ENCODE measurements around the gene ADAMTS2. TPM values are rescaled to one million over a fixed set of nuclear protein-coding genes. Genes with fewer than 3 reads are reported as not detected.

Gene ADAMTS2
- total and polyA plus RNA-seq, 2 donors (not counting 1 experiment from before 2014, with no cell fraction given), result 16.2 to 70.2 TPM

DNA sequence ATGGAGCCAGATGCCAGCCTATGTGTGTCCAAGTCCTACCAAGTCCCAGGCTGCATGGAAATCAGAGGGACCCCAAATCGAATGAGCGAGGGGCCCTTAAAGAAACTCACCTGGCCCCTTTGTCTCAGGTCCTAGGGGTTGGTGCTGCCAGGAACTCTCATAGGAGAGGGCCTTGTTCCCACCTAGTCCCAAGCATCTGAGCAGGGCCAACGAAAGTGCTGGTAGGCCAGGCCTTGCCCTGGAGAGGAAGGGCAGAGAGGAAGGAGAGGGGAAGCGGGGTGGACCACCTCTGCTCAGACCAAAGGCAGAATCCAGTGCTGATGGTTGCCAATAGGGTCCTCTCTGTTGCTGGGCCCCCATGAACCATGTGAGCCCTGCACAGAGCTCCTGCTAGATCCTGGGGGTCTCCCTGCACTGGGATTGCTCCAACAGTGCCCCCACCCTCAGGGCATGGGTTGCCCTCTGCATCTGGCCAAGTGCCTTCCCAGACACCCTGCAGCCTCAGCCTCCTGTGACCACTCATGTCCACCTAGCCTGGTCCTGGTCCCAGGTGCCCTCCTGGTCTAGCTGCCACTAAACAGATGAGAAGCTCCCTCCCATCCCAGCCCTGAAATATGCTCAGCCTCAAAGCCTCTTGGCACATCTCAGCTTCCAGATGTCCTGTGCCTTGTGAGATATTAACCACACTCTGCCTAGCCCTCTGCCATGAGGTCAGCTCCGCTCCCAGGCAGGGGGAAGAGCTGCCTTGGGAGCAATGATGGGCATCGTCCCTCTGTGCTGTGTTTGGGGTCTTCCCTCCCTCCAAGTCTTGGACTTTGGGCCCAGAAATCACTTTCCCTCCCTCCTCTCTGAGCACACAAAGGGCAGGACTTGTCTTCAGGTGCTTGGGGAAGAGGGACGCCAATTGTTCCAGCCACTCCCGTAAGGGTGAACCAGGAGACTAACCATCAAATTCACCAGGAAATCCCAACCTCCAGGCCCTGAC, 109.6 kb downstream of the ADAMTS2 start:
- TF ChIP-seq EZH2 (IDR thresholded peaks at IDR 0.05; ENCODE audit: low read length, missing control alignments), result no peak
- no peak overlapping the region for H3K27ac ChIP-seq (ENCODE audit: insufficient read depth, low read length)

DNA sequence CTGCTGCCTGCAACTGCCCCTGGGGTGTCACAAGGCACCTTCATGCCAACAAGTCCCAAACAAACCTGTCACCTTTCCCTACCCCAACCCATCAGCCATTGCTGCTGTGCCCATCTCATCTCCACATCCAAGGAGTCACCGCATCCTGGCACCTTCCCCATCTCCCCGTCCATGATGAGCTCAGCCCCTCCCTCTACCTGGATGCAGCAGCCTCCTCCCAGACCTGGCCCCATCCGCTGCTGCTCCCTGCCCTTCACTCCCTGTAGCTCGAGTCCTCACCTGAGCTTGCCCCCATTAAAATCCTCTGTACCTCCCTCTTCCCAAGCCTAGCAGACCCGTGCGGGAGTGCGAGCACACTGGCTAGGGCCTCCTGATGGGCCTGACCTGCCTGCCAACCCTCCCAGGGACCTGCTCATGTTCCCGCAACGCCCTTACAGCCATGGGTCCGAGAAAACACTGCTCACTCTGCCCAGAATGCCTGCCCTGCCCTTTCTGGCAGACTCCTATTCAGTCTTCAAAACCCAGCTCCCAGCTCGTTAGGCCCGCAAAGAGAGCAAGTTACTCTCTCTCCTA, 110.6 kb downstream of the ADAMTS2 start:
- Histone ChIP-seq H4K20me1 (ENCODE audit: control insufficient read depth, extremely low read depth, insufficient read depth, low read length) (no peaks in the 10 kb centered on the region), H3K27me3 (ENCODE audit: control insufficient read depth, insufficient read depth, low read length) (no peaks in the 10 kb centered on the region), H3K27ac (ENCODE audit: insufficient read depth, low read length) (no peak overlapping the region), H3K9me3 (ENCODE audit: control insufficient read depth, insufficient read depth, low read depth, low read length) (no peaks in the 10 kb centered on the region), H3K36me3 (ENCODE audit: control insufficient read depth, insufficient read depth, low read length) (peaks cover 2% of the 10 kb centered on the region), H3K4me2 (ENCODE audit: extremely low read depth, insufficient read depth, low read length) (no peak overlapping the region), H2AFZ (ENCODE audit: low read length) (no peak overlapping the region), H3K9ac (ENCODE audit: insufficient read depth, low read length) (no peak overlapping the region), H3K4me3 (replicated peaks in 1 of 4; ENCODE audit: control extremely low read depth in 1 of 4, insufficient read depth in 1 of 4, low read depth in 3 of 4, low read length in 4 of 4) (no peak overlapping the region), H3K4me1 (ENCODE audit: control insufficient read depth, extremely low read depth, insufficient read depth, low read length) (no peaks in the 10 kb centered on the region), H3K79me2 (ENCODE audit: control insufficient read depth, insufficient read depth, low read length) (peaks cover 8% of the 10 kb centered on the region)
- TF ChIP-seq, protein P1, sequence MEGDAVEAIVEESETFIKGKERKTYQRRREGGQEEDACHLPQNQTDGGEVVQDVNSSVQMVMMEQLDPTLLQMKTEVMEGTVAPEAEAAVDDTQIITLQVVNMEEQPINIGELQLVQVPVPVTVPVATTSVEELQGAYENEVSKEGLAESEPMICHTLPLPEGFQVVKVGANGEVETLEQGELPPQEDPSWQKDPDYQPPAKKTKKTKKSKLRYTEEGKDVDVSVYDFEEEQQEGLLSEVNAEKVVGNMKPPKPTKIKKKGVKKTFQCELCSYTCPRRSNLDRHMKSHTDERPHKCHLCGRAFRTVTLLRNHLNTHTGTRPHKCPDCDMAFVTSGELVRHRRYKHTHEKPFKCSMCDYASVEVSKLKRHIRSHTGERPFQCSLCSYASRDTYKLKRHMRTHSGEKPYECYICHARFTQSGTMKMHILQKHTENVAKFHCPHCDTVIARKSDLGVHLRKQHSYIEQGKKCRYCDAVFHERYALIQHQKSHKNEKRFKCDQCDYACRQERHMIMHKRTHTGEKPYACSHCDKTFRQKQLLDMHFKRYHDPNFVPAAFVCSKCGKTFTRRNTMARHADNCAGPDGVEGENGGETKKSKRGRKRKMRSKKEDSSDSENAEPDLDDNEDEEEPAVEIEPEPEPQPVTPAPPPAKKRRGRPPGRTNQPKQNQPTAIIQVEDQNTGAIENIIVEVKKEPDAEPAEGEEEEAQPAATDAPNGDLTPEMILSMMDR (conservative IDR thresholded peaks at IDR 0.05 in 1 of 2, IDR thresholded peaks at IDR 0.05 in 1 of 2; ENCODE audit: low read depth in 1 of 2, low read length in 2 of 2), result no peak
- TF ChIP-seq EZH2 (IDR thresholded peaks at IDR 0.05; ENCODE audit: low read length, missing control alignments), result no peak
- no peak for DNase-seq (ENCODE audit: low read depth in 2 of 2)

More for the DNA sequence above, 109.6 kb downstream of the ADAMTS2 start:
- peaks cover 2% of the 10 kb centered on the region for H3K36me3 ChIP-seq (ENCODE audit: control insufficient read depth, insufficient read depth, low read length)
- no peak overlapping the region for H3K4me2 ChIP-seq (ENCODE audit: extremely low read depth, insufficient read depth, low read length)
- H3K79me2 ChIP-seq (ENCODE audit: control insufficient read depth, insufficient read depth, low read length), result peaks cover 10% of the 10 kb centered on the region
- H3K4me1 ChIP-seq (ENCODE audit: control insufficient read depth, extremely low read depth, insufficient read depth, low read length), result no peaks in the 10 kb centered on the region
- no peaks in the 10 kb centered on the region for H3K27me3 ChIP-seq (ENCODE audit: control insufficient read depth, insufficient read depth, low read length)
- H2AFZ ChIP-seq (ENCODE audit: low read length), result no peak overlapping the region
- no peak overlapping the region for H3K4me3 ChIP-seq (replicated peaks in 1 of 4; ENCODE audit: control extremely low read depth in 1 of 4, insufficient read depth in 1 of 4, low read depth in 3 of 4, low read length in 4 of 4)
- no peaks in the 10 kb centered on the region for H3K9me3 ChIP-seq (ENCODE audit: control insufficient read depth, insufficient read depth, low read depth, low read length)
- no peak overlapping the region for H3K9ac ChIP-seq (ENCODE audit: insufficient read depth, low read length)
- H4K20me1 ChIP-seq (ENCODE audit: control insufficient read depth, extremely low read depth, insufficient read depth, low read length), result no peaks in the 10 kb centered on the region
- DNase-seq (ENCODE audit: low read depth in 2 of 2), result no peak

DNA sequence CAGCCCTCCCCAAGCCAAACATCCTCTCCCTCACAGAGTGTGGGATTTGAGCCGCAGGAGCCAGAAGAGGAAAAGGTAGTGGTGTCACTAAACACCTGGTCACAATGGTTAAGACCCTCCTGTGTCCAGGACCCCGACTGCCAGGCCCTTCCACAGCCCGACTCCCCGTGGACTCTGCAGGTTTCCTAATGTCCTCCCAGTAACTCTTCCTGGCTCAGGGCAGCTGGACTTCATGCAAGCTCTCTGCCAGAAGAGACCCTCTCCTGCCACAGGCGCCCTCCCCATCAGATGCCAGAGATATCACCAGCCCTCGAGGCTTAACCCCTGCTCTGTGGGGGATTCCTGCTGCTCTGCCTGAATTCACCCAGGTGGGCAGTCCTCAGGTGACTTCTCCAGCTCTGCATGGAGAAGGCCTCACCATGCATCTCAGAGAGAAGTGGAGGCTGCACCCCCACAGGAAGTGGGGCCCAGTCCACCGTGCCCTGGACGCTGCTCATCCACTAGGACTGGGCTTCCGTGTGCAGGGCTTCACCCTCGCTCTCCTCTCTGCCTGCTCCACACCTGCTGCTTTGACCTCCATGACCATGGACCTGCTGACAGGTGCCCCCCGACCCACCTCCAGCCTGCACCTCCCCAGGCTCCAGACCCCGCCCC, 111.2 kb downstream of the ADAMTS2 start:
- Histone ChIP-seq H3K9ac (ENCODE audit: insufficient read depth, low read length) (no peak overlapping the region), H3K36me3 (ENCODE audit: control insufficient read depth, insufficient read depth, low read length) (peaks cover 2% of the 10 kb centered on the region), H3K4me2 (ENCODE audit: extremely low read depth, insufficient read depth, low read length) (no peak overlapping the region), H2AFZ (ENCODE audit: low read length) (no peak overlapping the region), H3K27me3 (ENCODE audit: control insufficient read depth, insufficient read depth, low read length) (no peaks in the 10 kb centered on the region), H3K27ac (ENCODE audit: insufficient read depth, low read length) (no peak overlapping the region), H4K20me1 (ENCODE audit: control insufficient read depth, extremely low read depth, insufficient read depth, low read length) (no peaks in the 10 kb centered on the region), H3K4me3 (replicated peaks in 1 of 4; ENCODE audit: control extremely low read depth in 1 of 4, insufficient read depth in 1 of 4, low read depth in 3 of 4, low read length in 4 of 4) (no peak overlapping the region), H3K79me2 (ENCODE audit: control insufficient read depth, insufficient read depth, low read length) (peaks cover 8% of the 10 kb centered on the region), H3K9me3 (ENCODE audit: control insufficient read depth, insufficient read depth, low read depth, low read length) (no peaks in the 10 kb centered on the region), H3K4me1 (ENCODE audit: control insufficient read depth, extremely low read depth, insufficient read depth, low read length) (no peaks in the 10 kb centered on the region)
- no peak for DNase-seq (ENCODE audit: low read depth in 2 of 2)
- TF ChIP-seq, protein P1 (conservative IDR thresholded peaks at IDR 0.05 in 1 of 2, IDR thresholded peaks at IDR 0.05 in 1 of 2; ENCODE audit: low read depth in 1 of 2, low read length in 2 of 2), result no peak
- no peak for TF ChIP-seq EZH2 (IDR thresholded peaks at IDR 0.05; ENCODE audit: low read length, missing control alignments)
